Loucy (cell line): Measurements from ENCODE around the gene RPS6KA6.

Source experiments
- CTCF ChIP-seq: fragments of 200-600 bp; sonication (generic); conservative IDR thresholded peaks from 2 replicates; pipeline ENCODE4 v1.5.1; 2014; ENCODE audit warnings: mild to moderate bottlenecking, antibody characterized with exemption, low read length
- EZH2phosphoT487 ChIP-seq: fragments of 200-600 bp; IDR thresholded peaks from 2 replicates; pipeline ENCODE4 v1.6.1; 2018; ENCODE audit warnings: antibody characterized with exemption, mild to moderate bottlenecking, moderate library complexity, borderline replicate concordance

- TF ChIP-seq CTCF: no peak
- no peak for TF ChIP-seq EZH2phosphoT487
Measured at GRCh38 chrX:84186603-84187532, 1.1 kb downstream of the RPS6KA6 start.
